ENCODE measurements around the gene ATXN1.

DNA sequence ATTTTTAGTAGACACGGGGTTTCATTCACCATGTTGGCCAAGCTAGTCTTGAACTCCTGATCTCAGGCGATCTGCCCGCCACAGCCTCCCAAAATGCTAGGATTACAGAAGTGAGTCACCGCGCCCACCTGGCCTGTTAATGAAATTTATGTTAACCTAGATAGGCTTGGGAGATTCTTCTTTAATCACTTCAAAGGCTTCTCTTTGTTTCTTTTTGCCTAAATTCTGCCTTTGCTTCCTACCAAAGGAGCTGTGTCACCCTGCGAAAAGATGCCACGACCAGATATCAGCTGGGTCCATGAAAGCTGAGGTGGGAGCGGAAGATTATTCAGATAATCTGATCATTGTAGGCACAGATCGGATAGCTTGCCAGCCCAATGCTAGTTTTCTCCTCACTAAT is 447.5 kb downstream of the ATXN1 start:
- TF ChIP-seq CTCF (IDR thresholded peaks at IDR 0.05) (no peak), POLR2A (IDR thresholded peaks at IDR 0.05) (no peak)
